PC-9 (cell line): Measurements from ENCODE around the gene STARD4. TPM values are rescaled to one million over a fixed set of nuclear protein-coding genes. Genes with fewer than 3 reads are reported as not detected.

Experiments used
- BruUV-seq: library from RNA; stranded (reverse); fragments of 400-500 nt; replicated peaks from 2 replicates; lab custom pipeline; 2021; lab: Mats Ljungman, UMichigan
- CTCF ChIA-PET: fragments of 300-600 bp; sonication (Branson Sonifier 250); formaldehyde crosslinking; loops from one replicate; lab custom pipeline; 2022; ENCODE audit warnings: antibody characterized with exemption; lab: Charles Lee
- POLR2A ChIA-PET: fragments of 300-600 bp; sonication (Branson Sonifier 250); formaldehyde crosslinking; loops from one replicate; lab custom pipeline; 2022; ENCODE audit warnings: antibody characterized with exemption; ENCODE audit not compliant: unreplicated experiment; lab: Charles Lee
- DNase-seq, 2 experiments: peaks; one replicate each; pipeline versions ENCODE4 v3.0.0 to v3.0.0-alpha.2; 2015 to 2022; ENCODE audit warnings: mixed read lengths in 1 of 2
- H2AFZ ChIP-seq: fragments of 200-600 bp; sonication (generic); 2 replicates; pipeline ENCODE4 v1.8.1; 2017; ENCODE audit warnings: antibody characterized with exemption
- H3F3A ChIP-seq: fragments of 200-600 bp; sonication (generic); 2 replicates; pipeline ENCODE4 v1.8.1; 2017; ENCODE audit warnings: antibody characterized with exemption, mild to moderate bottlenecking, low read depth; ENCODE audit not compliant: insufficient read depth
- H3K27ac ChIP-seq: fragments of 200-600 bp; sonication (generic); 2 replicates; pipeline ENCODE4 v1.6.1; 2016; ENCODE audit warnings: mixed run types
- H3K27me3 ChIP-seq: fragments of 200-600 bp; sonication (generic); 2 replicates; pipeline ENCODE4 v1.6.1; 2016; ENCODE audit warnings: low read depth, mixed run types; ENCODE audit not compliant: insufficient read depth
- H3K36me3 ChIP-seq: fragments of 200-600 bp; sonication (generic); 2 replicates; pipeline ENCODE4 v1.6.1; 2016; ENCODE audit warnings: low read depth, mixed run types
- H3K4me1 ChIP-seq: fragments of 200-600 bp; sonication (generic); replicated peaks from 2 replicates; pipeline ENCODE4 v1.6.1; 2016; ENCODE audit warnings: mixed run types; ENCODE audit not compliant: insufficient read depth
- H3K4me2 ChIP-seq: fragments of 200-600 bp; sonication (generic); 2 replicates; pipeline ENCODE4 v1.6.1; 2017; ENCODE audit warnings: mixed run types
- H3K4me3 ChIP-seq: fragments of 200-600 bp; sonication (generic); 2 replicates; pipeline ENCODE4 v1.6.1; 2016; ENCODE audit warnings: mixed run types
- H3K79me2 ChIP-seq: fragments of 200-600 bp; sonication (generic); 2 replicates; pipeline ENCODE4 v1.6.1; 2017; ENCODE audit warnings: low read depth, mixed run types
- H3K9me2 ChIP-seq: fragments of 200-600 bp; sonication (generic); 2 replicates; pipeline ENCODE4 v1.8.1; 2017; ENCODE audit warnings: mild to moderate bottlenecking; ENCODE audit not compliant: insufficient read depth
- H3K9me3 ChIP-seq: fragments of 200-600 bp; sonication (generic); 2 replicates; pipeline ENCODE4 v1.8.1; 2016; ENCODE audit warnings: low read depth; ENCODE audit not compliant: insufficient read depth
- H4K20me1 ChIP-seq: fragments of 200-600 bp; sonication (generic); 2 replicates; pipeline ENCODE4 v1.8.1; 2017; ENCODE audit not compliant: insufficient read depth
- EZH2 ChIP-seq: fragments of 200-600 bp; sonication (generic); IDR thresholded peaks from 2 replicates; pipeline ENCODE4 v1.8.0; 2017; ENCODE audit warnings: antibody characterized with exemption, low read depth
- intact Hi-C: fragments of 100-400 bp; cut with micrococcal nuclease; formaldehyde crosslinking; loops from one replicate; pipeline ENCODE4 v1.10.0; 2022; ENCODE audit not compliant: unreplicated experiment
- total RNA-seq: library from RNA; stranded (reverse); gene quantifications from 2 replicates; pipeline ENCODE4 v1.2.3, GENCODE V29; 2021
- TF ChIP-seq, protein P1 (sequence below): fragments of 200-600 bp; sonication (generic); conservative IDR thresholded peaks from 2 replicates; pipeline ENCODE4 v1.6.1; 2017; ENCODE audit warnings: mixed run types, antibody characterized with exemption, mild to moderate bottlenecking, moderate library complexity

The STARD4 gene
- total RNA-seq, 1 experiment from 2014 or later: 6.4 TPM

DNA sequence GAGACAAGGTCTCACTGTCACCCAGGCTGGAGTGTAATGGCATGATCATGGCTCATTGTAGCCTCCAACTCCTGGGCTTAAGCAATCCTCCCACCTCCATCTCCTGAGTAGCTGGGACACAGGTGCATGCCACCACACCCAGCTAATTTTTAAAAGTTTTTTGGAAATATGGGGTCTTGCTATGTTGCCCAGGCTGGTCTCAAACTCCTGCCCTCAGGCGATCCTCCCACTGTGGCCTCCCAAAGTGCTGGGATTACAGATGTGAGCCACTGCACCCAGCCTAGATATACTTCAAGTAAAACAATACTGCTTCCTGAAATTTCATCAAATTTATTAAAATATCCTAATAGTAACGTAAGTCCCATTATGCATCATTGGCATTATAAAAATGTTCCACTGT, 33.4 kb downstream of the STARD4 start:
- Histone ChIP-seq H3K27ac (no peak overlapping the region), H3K9me2 (no peaks in the 10 kb centered on the region), H3K36me3 (no peaks in the 10 kb centered on the region), H3K4me1 (no peaks in the 10 kb centered on the region), H3F3A (no peaks in the 10 kb centered on the region), H3K79me2 (no peaks in the 10 kb centered on the region), H3K9me3 (no peaks in the 10 kb centered on the region), H4K20me1 (no peaks in the 10 kb centered on the region), H3K27me3 (no peaks in the 10 kb centered on the region), H3K4me3 (no peak overlapping the region), H2AFZ (no peak overlapping the region), H3K4me2 (no peak overlapping the region)
- TF ChIP-seq, protein P1, sequence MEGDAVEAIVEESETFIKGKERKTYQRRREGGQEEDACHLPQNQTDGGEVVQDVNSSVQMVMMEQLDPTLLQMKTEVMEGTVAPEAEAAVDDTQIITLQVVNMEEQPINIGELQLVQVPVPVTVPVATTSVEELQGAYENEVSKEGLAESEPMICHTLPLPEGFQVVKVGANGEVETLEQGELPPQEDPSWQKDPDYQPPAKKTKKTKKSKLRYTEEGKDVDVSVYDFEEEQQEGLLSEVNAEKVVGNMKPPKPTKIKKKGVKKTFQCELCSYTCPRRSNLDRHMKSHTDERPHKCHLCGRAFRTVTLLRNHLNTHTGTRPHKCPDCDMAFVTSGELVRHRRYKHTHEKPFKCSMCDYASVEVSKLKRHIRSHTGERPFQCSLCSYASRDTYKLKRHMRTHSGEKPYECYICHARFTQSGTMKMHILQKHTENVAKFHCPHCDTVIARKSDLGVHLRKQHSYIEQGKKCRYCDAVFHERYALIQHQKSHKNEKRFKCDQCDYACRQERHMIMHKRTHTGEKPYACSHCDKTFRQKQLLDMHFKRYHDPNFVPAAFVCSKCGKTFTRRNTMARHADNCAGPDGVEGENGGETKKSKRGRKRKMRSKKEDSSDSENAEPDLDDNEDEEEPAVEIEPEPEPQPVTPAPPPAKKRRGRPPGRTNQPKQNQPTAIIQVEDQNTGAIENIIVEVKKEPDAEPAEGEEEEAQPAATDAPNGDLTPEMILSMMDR: no peak
- TF ChIP-seq EZH2: no peak
- no peak for DNase-seq
- POLR2A ChIA-PET: no interaction called here
- no TSS peak for BruUV-seq
- CTCF ChIA-PET: no interaction called here
- intact Hi-C loops: no loop called here

- no peaks in the 10 kb centered on the region for H3K9me2 ChIP-seq
- ChIA-PET POLR2A (no interaction called here), CTCF (no interaction called here)
- H3K4me3 ChIP-seq: no peak overlapping the region
- intact Hi-C loops: no loop called here
- H2AFZ ChIP-seq: no peak overlapping the region
- H4K20me1 ChIP-seq: no peaks in the 10 kb centered on the region
- no peaks in the 10 kb centered on the region for H3K79me2 ChIP-seq
- no peaks in the 10 kb centered on the region for H3K36me3 ChIP-seq
- no peak overlapping the region for H3K4me2 ChIP-seq
- DNase-seq: no peak
- H3K9me3 ChIP-seq: no peaks in the 10 kb centered on the region
- TF ChIP-seq, protein P1: no peak
- TF ChIP-seq EZH2: no peak
- no peaks in the 10 kb centered on the region for H3F3A ChIP-seq
- H3K27me3 ChIP-seq: no peaks in the 10 kb centered on the region
- no peak overlapping the region for H3K27ac ChIP-seq
- H3K4me1 ChIP-seq: no peaks in the 10 kb centered on the region
- BruUV-seq: no TSS peak
Observed at GRCh38 chr5:111478266-111478665, 34.1 kb downstream of the STARD4 start.

- intact Hi-C loops: no loop called here
- ChIA-PET POLR2A (no interaction called here), CTCF (no interaction called here)
- no peak overlapping the region for H3K4me3 ChIP-seq
- no peaks in the 10 kb centered on the region for H3K9me2 ChIP-seq
- H3K4me2 ChIP-seq: no peak overlapping the region
- no peak overlapping the region for H2AFZ ChIP-seq
- no peaks in the 10 kb centered on the region for H3F3A ChIP-seq
- no peak for DNase-seq
- H3K27ac ChIP-seq: no peak overlapping the region
- BruUV-seq: no TSS peak
- H3K9me3 ChIP-seq: no peaks in the 10 kb centered on the region
- H3K4me1 ChIP-seq: no peaks in the 10 kb centered on the region
- no peaks in the 10 kb centered on the region for H3K36me3 ChIP-seq
- H3K27me3 ChIP-seq: no peaks in the 10 kb centered on the region
- no peaks in the 10 kb centered on the region for H3K79me2 ChIP-seq
- no peak for TF ChIP-seq EZH2
- TF ChIP-seq, protein P1: no peak
- H4K20me1 ChIP-seq: no peaks in the 10 kb centered on the region
Observed at GRCh38 chr5:111472579-111472978, 39.8 kb downstream of the STARD4 start.
